ENCODE data around the gene DOCK10.

GRCh38 chr2:224901121-224901676, 141.1 kb downstream of the DOCK10 start:
- TF ChIP-seq ZNF565 (CRISPR knock-in tag; conservative IDR thresholded peaks at IDR 0.05; ENCODE audit: low read depth): no peak
- TF ChIP-seq TCF4 (CRISPR knock-in tag; IDR thresholded peaks at IDR 0.05; ENCODE audit: borderline replicate concordance): no peak
- no peak for TF ChIP-seq ZNF70 (CRISPR knock-in tag; IDR thresholded peaks at IDR 0.05)
- TF ChIP-seq PPARA (CRISPR knock-in tag; IDR thresholded peaks at IDR 0.05; ENCODE audit: borderline replicate concordance): no peak
- no peak for TF ChIP-seq PATZ1 (CRISPR knock-in tag; IDR thresholded peaks at IDR 0.05; ENCODE audit: borderline replicate concordance)
- TF ChIP-seq TSHZ2 (CRISPR knock-in tag; IDR thresholded peaks at IDR 0.05): no peak
- no peak for TF ChIP-seq ZFP30 (CRISPR knock-in tag; IDR thresholded peaks at IDR 0.05)
- TF ChIP-seq ESRRG (CRISPR knock-in tag; IDR thresholded peaks at IDR 0.05): no peak
- TF ChIP-seq CSDC2 (CRISPR knock-in tag; IDR thresholded peaks at IDR 0.05): no peak
- no peak for TF ChIP-seq ZNF8 (CRISPR knock-in tag; IDR thresholded peaks at IDR 0.05)
- TF ChIP-seq ARNTL (CRISPR knock-in tag; IDR thresholded peaks at IDR 0.05; ENCODE audit: borderline replicate concordance, low read depth): no peak
